Sigmoid colon (tissue), 7 donors: ENCODE measurements around the gene FASTK. TPM values are rescaled to one million over a fixed set of nuclear protein-coding genes. Genes with fewer than 3 reads are reported as not detected.

Experiments
- DNase-seq: peaks from one replicate; pipeline ENCODE4 v3.0.0-alpha.2; 2019
- H3K27ac ChIP-seq, 4 donors: fragments of 200-600 bp; sonication (generic); one replicate each; pipeline ENCODE4 v1.5.1; 2016 to 2019; ENCODE audit warnings: mild to moderate bottlenecking in 1 of 4
- H3K27me3 ChIP-seq, 3 donors: fragments of 200-600 bp; sonication (generic); one replicate each; pipeline ENCODE4 v1.5.1; 2019; ENCODE audit warnings: mild to moderate bottlenecking in 1 of 3
- H3K36me3 ChIP-seq, 4 donors: fragments of 200-600 bp; sonication (generic); one replicate each; pipeline ENCODE4 v1.5.1; 2016 to 2019
- H3K4me1 ChIP-seq, 4 donors: fragments of 200-600 bp; sonication (generic); one replicate each; pipeline ENCODE4 v1.5.1; 2017 to 2019
- H3K4me3 ChIP-seq, 4 donors: fragments of 200-600 bp; sonication (generic); one replicate each; pipeline ENCODE4 v1.5.1; 2017 to 2019; ENCODE audit warnings: mild to moderate bottlenecking in 2 of 4, moderate library complexity in 1 of 4
- H3K9me3 ChIP-seq, 4 donors: fragments of 200-600 bp in 3 of 4; sonication (generic) in 3 of 4; one replicate each; pipeline versions ENCODE4 v1.5.1 to v1.6.1; 2013 to 2019
- CTCF ChIP-seq, 4 experiments: fragments of 450-650 bp in 3 of 4; fragments of 200-600 bp in 1 of 4; IDR thresholded peaks; one replicate each; pipeline ENCODE4 v1.5.1; 2016 to 2019; ENCODE audit warnings: antibody characterized with exemption in 4 of 4, mild to moderate bottlenecking in 3 of 4, moderate library complexity in 2 of 4
- EP300 ChIP-seq, 4 donors: sonication (generic); formaldehyde crosslinking; IDR thresholded peaks; one replicate each; pipeline ENCODE4 v1.6.1; 2017; ENCODE audit warnings: antibody characterized with exemption in 4 of 4
- POLR2A ChIP-seq, 2 donors: fragments of 450-650 bp; IDR thresholded peaks; one replicate each; pipeline ENCODE4 v1.6.1; 2016; ENCODE audit warnings: antibody characterized with exemption in 2 of 2, mild to moderate bottlenecking in 2 of 2, moderate library complexity in 2 of 2
- POLR2AphosphoS5 ChIP-seq, 4 donors: sonication (generic); formaldehyde crosslinking; IDR thresholded peaks; one replicate each; pipeline ENCODE4 v1.6.1; 2017; ENCODE audit warnings: antibody characterized with exemption in 4 of 4
- WGBS, 2 donors: extraction: QIAGEN DNeasy Blood & Tissue Kit; methylation state at CpG; one replicate each; pipeline ENCODE4 v1.1.7; 2013; 5-methylcytosine and 5-hydroxymethylcytosine counted together
- intact Hi-C: fragments of 100-400 bp; cut with DNase I; formaldehyde crosslinking; loops from one replicate; pipeline ENCODE4 v1.15.1; 2023
- polyA plus RNA-seq, 3 donors: library from polyadenylated mRNA; stranded (reverse); fragments of 200-250 nt; gene quantifications; one replicate each; pipeline ENCODE4 v1.2.3, GENCODE V29; 2013
- total RNA-seq, 4 donors: library from RNA; depleted of rRNA; stranded (reverse); fragments of >200 nt; gene quantifications; one replicate each; pipeline ENCODE4 v1.1.0, GENCODE V29; 2016
- donor health status: healthy with polysubstance abuse.
- donor health status: Bipolar disorder and iron deficiency.
- donor health status: healthy.

The FASTK gene
- total and polyA plus RNA-seq, 7 donors = 61.3 to 124 (median 65.0) TPM

GRCh38 chr7:151095828-151096475, 15.3 kb upstream of the FASTK start:
- WGBS, 2 donors = 86 to 88% methylated on average over 17 of the region's 17 CpGs
- Histone ChIP-seq H3K4me1 (peaks cover 0 to 45% (median 31%) of the 10 kb centered on the region in 4 donors), H3K27ac (no peak overlapping the region), H3K4me3 (no peak overlapping the region), H3K27me3 (no peaks in the 10 kb centered on the region), H3K9me3 (no peaks in the 10 kb centered on the region), H3K36me3 (peaks cover 0 to 3% (median 1%) of the 10 kb centered on the region in 4 donors)
- no peak for DNase-seq
- TF ChIP-seq EP300 (IDR thresholded peaks at IDR 0.05) (no peak), CTCF (IDR thresholded peaks at IDR 0.05) (no peak), POLR2AphosphoS5 (IDR thresholded peaks at IDR 0.05) (no peak), POLR2A (IDR thresholded peaks at IDR 0.05) (no peak)
- intact Hi-C loops = no loop called here

DNA sequence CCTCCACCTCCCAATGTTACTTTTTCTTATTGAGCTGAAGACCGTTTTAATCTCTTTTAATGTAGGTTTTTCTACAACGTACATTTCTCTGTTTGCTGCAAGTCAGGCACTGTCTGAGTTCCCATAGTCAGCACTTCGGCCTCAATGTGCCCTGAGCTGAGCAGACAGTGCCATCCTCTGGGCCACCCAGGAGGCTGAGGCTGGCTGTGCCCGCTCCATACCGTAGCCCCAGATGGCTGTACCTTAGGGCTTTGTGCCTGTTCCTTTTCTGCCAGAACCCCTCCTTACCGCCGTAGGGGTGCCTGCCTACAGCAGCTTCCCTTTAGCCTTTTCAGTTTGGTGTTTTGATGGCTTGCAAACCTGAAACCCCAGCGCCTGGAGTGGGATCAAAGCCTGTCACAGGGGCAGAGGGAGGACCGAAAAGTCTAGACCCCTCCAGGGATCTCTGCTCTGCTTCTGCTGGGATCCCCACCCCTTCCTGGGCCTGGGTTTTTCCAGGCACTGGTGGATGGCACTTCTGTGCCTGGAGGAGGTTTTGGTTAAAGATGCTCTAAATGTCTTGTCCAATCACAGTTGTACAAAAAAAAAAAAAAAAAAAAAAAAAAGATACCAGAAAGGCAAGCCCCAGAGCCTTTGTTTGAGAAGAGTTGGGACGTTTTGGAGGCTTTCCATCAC, 14.7 kb upstream of the FASTK start:
- TF ChIP-seq EP300 (IDR thresholded peaks at IDR 0.05) (no peak), CTCF (IDR thresholded peaks at IDR 0.05) (no peak), POLR2AphosphoS5 (IDR thresholded peaks at IDR 0.05) (no peak), POLR2A (IDR thresholded peaks at IDR 0.05) (no peak)
- peak overlapping the region in 1 of 4 donors; percentile 28 for H3K27ac ChIP-seq
- H3K36me3 ChIP-seq = peaks cover 0 to 3% (median 1%) of the 10 kb centered on the region in 4 donors
- no peak for DNase-seq
- no peaks in the 10 kb centered on the region for H3K9me3 ChIP-seq
- intact Hi-C loops = no loop called here
- no peak overlapping the region for H3K4me3 ChIP-seq
- peaks cover 0 to 48% (median 33%) of the 10 kb centered on the region in 4 donors for H3K4me1 ChIP-seq
- WGBS, 2 donors = 77 to 83% methylated on average over 10 of the region's 10 CpGs
- H3K27me3 ChIP-seq = no peaks in the 10 kb centered on the region

GRCh38 chr7:151094675-151095074, 14.1 kb upstream of the FASTK start:
- Histone ChIP-seq H3K27me3 (no peaks in the 10 kb centered on the region), H3K27ac (no peak overlapping the region), H3K4me3 (no peak overlapping the region), H3K9me3 (no peaks in the 10 kb centered on the region), H3K4me1 (peaks cover 0 to 48% (median 36%) of the 10 kb centered on the region in 4 donors), H3K36me3 (peaks cover 0 to 3% (median 1%) of the 10 kb centered on the region in 4 donors)
- WGBS, 2 donors = 89% methylated on average over 5 of the region's 5 CpGs
- TF ChIP-seq CTCF (IDR thresholded peaks at IDR 0.05) (no peak), EP300 (IDR thresholded peaks at IDR 0.05) (no peak), POLR2AphosphoS5 (IDR thresholded peaks at IDR 0.05) (no peak), POLR2A (IDR thresholded peaks at IDR 0.05) (no peak)
- intact Hi-C loops = no loop called here
- DNase-seq = no peak

DNA sequence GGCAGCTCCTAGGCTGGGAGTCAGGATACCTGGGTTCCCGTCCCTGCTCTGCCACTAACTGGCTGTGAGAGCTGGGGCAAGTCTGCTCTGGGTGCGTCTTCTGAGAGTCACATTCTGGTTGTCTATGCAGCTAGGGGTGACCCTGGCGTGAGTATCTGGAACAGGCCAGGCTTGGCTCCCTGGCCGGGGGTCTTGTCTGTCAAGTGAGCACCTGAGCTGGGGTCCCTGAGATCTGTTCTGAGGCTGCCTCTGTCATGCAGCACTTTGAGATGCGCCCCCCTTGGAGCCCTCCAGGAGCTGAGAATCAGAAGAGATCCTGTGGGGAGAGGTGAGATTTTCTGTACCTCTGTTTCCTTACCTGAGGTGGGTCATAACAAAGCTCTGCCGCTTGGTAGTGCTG, 13.1 kb upstream of the FASTK start:
- no peaks in the 10 kb centered on the region for H3K27me3 ChIP-seq
- H3K9me3 ChIP-seq = no peaks in the 10 kb centered on the region
- intact Hi-C loops = no loop called here
- no peak overlapping the region for H3K4me3 ChIP-seq
- H3K27ac ChIP-seq = no peak overlapping the region
- peaks cover 0 to 3% (median 1%) of the 10 kb centered on the region in 4 donors for H3K36me3 ChIP-seq
- no peak for DNase-seq
- 94 to 95% methylated on average over 6 of the region's 6 CpGs for whole genome bisulfite sequencing, 2 donors
- H3K4me1 ChIP-seq = peaks cover 0 to 53% (median 40%) of the 10 kb centered on the region in 4 donors
- TF ChIP-seq POLR2AphosphoS5 (IDR thresholded peaks at IDR 0.05) (no peak), EP300 (IDR thresholded peaks at IDR 0.05) (no peak), CTCF (IDR thresholded peaks at IDR 0.05) (no peak), POLR2A (IDR thresholded peaks at IDR 0.05) (no peak)
